HepG2 (cell line): ENCODE results near the gene ZNF37A. TPM values are rescaled to one million over a fixed set of nuclear protein-coding genes. Genes with fewer than 3 reads are reported as not detected.

Experiments used
- ETV6 ChIP-seq: sonication (generic); formaldehyde crosslinking; conservative IDR thresholded peaks from 2 replicates; pipeline ENCODE4 v1.4.0; 2020; ENCODE audit warnings: missing genetic modification reagents
- FOXO1 ChIP-seq: sonication (generic); formaldehyde crosslinking; IDR thresholded peaks from 2 replicates; pipeline ENCODE4 v1.4.0; 2020; ENCODE audit warnings: missing genetic modification reagents
- GATAD2A ChIP-seq: IDR thresholded peaks from 2 replicates; pipeline ENCODE4 v1.6.1; 2016
- HOXA5 ChIP-seq: sonication (generic); formaldehyde crosslinking; IDR thresholded peaks from 2 replicates; pipeline ENCODE4 v1.4.0; 2020; ENCODE audit warnings: missing genetic modification reagents
- KLF11 ChIP-seq: IDR thresholded peaks from 2 replicates; pipeline ENCODE4 v1.6.1; 2016; ENCODE audit warnings: missing compliant biosample characterization
- MIER3 ChIP-seq: IDR thresholded peaks from 2 replicates; pipeline ENCODE4 v1.6.1; 2016; ENCODE audit warnings: missing compliant biosample characterization, borderline replicate concordance
- NFE2L1 ChIP-seq: sonication (generic); formaldehyde crosslinking; IDR thresholded peaks from 2 replicates; pipeline ENCODE4 v1.4.0; 2020; ENCODE audit warnings: missing genetic modification reagents, mild to moderate bottlenecking, borderline replicate concordance
- RFX3 ChIP-seq: IDR thresholded peaks from 2 replicates; pipeline ENCODE4 v1.6.1; 2016; ENCODE audit warnings: missing biosample characterization, missing genetic modification reagents
- SMAD1 ChIP-seq: sonication (generic); formaldehyde crosslinking; IDR thresholded peaks from 2 replicates; pipeline ENCODE4 v1.4.0; 2020; ENCODE audit warnings: missing genetic modification reagents, low read depth, mild to moderate bottlenecking, borderline replicate concordance
- TBX2 ChIP-seq: sonication (generic); formaldehyde crosslinking; IDR thresholded peaks from 2 replicates; pipeline ENCODE4 v1.5.0; 2020; ENCODE audit warnings: missing genetic modification reagents, mild to moderate bottlenecking, borderline replicate concordance
- TCF12 ChIP-seq, 2 experiments: fragments of 450-650 bp in 1 of 2; sonication (generic) in 1 of 2; formaldehyde crosslinking in 1 of 2; IDR thresholded peaks; 2 replicates each; pipeline versions ENCODE4 v1.6.1 to v1.8.0; 2017 to 2022; ENCODE audit warnings: antibody characterized with exemption in 1 of 2, mild to moderate bottlenecking in 1 of 2, missing genetic modification reagents in 1 of 2, moderate library complexity in 1 of 2
- ZFAT ChIP-seq: sonication (generic); formaldehyde crosslinking; conservative IDR thresholded peaks from 2 replicates; pipeline ENCODE4 v1.8.1; 2023; ENCODE audit warnings: missing genetic modification reagents, inconsistent platforms
- ZFYVE20 ChIP-seq: sonication (generic); formaldehyde crosslinking; IDR thresholded peaks from 2 replicates; pipeline ENCODE4 v1.8.0; 2023; ENCODE audit warnings: low read depth, mild to moderate bottlenecking, moderate library complexity, missing genetic modification reagents, borderline replicate concordance
- ZNF205 ChIP-seq: IDR thresholded peaks from 2 replicates; pipeline ENCODE4 v1.6.1; 2018; ENCODE audit warnings: missing biosample characterization, missing genetic modification reagents
- ZNF256 ChIP-seq: sonication (generic); formaldehyde crosslinking; conservative IDR thresholded peaks from 2 replicates; pipeline ENCODE4 v1.4.0; 2020; ENCODE audit warnings: missing genetic modification reagents
- ZNF331 ChIP-seq: sonication (generic); formaldehyde crosslinking; IDR thresholded peaks from 2 replicates; pipeline ENCODE4 v1.4.0; 2020; ENCODE audit warnings: missing genetic modification reagents
- ZNF337 ChIP-seq: sonication (generic); formaldehyde crosslinking; IDR thresholded peaks from 2 replicates; pipeline ENCODE4 v1.5.1; 2020; ENCODE audit warnings: missing genetic modification reagents, low read depth, mild to moderate bottlenecking, borderline replicate concordance
- ZNF547 ChIP-seq: sonication (generic); formaldehyde crosslinking; IDR thresholded peaks from 2 replicates; pipeline ENCODE4 v1.5.1; 2020; ENCODE audit warnings: mild to moderate bottlenecking, missing genetic modification reagents
- ZNF572 ChIP-seq: sonication (generic); formaldehyde crosslinking; IDR thresholded peaks from 2 replicates; pipeline ENCODE4 v1.5.1; 2020; ENCODE audit warnings: mild to moderate bottlenecking, missing genetic modification reagents
- ZNF780A ChIP-seq: sonication (generic); formaldehyde crosslinking; IDR thresholded peaks from 2 replicates; pipeline ENCODE4 v1.8.0; 2022; ENCODE audit warnings: mild to moderate bottlenecking, missing genetic modification reagents, moderate library complexity
- ZNF790 ChIP-seq: sonication (generic); formaldehyde crosslinking; IDR thresholded peaks from 2 replicates; pipeline ENCODE4 v1.8.0; 2022; ENCODE audit warnings: missing genetic modification reagents, mild to moderate bottlenecking, borderline replicate concordance
- ZNF891 ChIP-seq: sonication (generic); formaldehyde crosslinking; IDR thresholded peaks from 2 replicates; pipeline ENCODE4 v1.5.0; 2020; ENCODE audit warnings: mild to moderate bottlenecking, missing genetic modification reagents
- ZSCAN9 ChIP-seq: IDR thresholded peaks from 2 replicates; pipeline ENCODE4 v1.6.1; 2016; ENCODE audit warnings: borderline replicate concordance
- polyA plus RNA-seq, 8 experiments: library from polyadenylated mRNA; depleted of rRNA in 3 of 8; stranded (reverse) in 7 of 8; unstranded in 1 of 8; fragments of >200 nt; fragmentation: Illumina TruSeq in 4 of 8; extraction: Trizol in 4 of 8; gene quantifications; 2 replicates each; pipeline versions ENCODE4 v1.2.1 to v1.2.3, GENCODE V29; 2011 to 2016; ENCODE audit warnings: low read depth in 4 of 8, missing spikeins in 1 of 8, mixed read lengths in 1 of 8; ENCODE audit not compliant: insufficient read depth in 1 of 8
- total RNA-seq, 5 experiments: library from RNA; depleted of rRNA; stranded (reverse); fragments of >200 nt; fragmentation: Illumina TruSeq; extraction: Trizol; gene quantifications; 2 replicates each; pipeline ENCODE4 v1.2.3, GENCODE V29; 2016; ENCODE audit warnings: low read depth in 1 of 5
- TF ChIP-seq, protein P1 (sequence below): sonication (generic); formaldehyde crosslinking; IDR thresholded peaks from 2 replicates; pipeline ENCODE4 v1.4.0; 2020; ENCODE audit warnings: missing genetic modification reagents; ENCODE audit errors: not compliant biosample characterization
- TF ChIP-seq, protein P2 (sequence below): fragments of 450-650 bp; IDR thresholded peaks from 2 replicates; pipeline ENCODE4 v1.6.1; 2017; ENCODE audit warnings: mild to moderate bottlenecking
- TF ChIP-seq, protein P3 (sequence below): sonication (generic); formaldehyde crosslinking; IDR thresholded peaks from 2 replicates; pipeline ENCODE4 v1.4.0; 2020; ENCODE audit warnings: mild to moderate bottlenecking, low read depth, missing genetic modification reagents

Gene ZNF37A
- total and polyA plus RNA-seq, 2 of the 13 experiments (the other 11 are each of a cell fraction or from before 2014, with no cell fraction given) = 8.0 to 12.6 TPM

DNA sequence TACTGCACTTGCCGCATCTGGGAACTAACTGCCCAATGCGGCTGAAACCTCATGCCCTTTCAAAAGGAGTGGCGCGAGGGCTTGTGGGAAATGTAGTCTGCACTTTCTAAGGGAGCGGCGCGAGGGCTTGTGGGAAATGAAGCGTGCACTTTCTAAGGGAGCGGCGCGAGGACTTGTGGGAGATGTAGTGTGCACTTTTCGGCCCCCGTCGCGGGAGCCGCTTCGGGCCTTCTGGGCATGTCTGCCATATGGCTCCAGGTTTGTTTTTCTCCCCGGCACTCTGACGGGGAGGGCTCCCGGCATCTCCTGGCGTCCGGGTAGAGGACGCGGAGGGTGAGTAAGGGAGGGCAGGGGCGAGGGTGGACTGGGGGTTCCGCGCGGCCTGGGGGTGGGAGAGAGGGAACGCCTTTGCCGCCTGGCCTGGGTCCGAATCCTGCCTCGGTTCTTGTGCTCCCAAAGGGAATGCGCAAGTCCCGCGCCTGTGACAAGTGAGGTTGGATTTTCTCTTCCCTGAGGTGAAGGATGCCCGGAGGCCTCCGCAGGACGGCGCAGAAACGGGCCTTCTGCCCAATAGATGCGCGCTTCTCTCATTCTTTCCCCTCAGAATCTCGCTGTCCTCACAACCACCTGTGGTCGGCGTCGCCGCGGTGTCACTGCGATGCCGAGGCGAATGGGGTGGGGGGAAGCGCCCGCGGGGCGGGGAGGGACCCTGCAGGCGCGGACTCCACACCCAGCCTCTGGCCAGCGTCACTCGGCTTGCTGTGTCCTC lies at the start of gene ZNF37A (continued):
- TF ChIP-seq, protein P1, sequence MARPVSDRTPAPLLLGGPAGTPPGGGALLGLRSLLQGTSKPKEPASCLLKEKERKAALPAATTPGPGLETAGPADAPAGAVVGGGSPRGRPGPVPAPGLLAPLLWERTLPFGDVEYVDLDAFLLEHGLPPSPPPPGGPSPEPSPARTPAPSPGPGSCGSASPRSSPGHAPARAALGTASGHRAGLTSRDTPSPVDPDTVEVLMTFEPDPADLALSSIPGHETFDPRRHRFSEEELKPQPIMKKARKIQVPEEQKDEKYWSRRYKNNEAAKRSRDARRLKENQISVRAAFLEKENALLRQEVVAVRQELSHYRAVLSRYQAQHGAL (CRISPR knock-in tag) = no peak
- peak; percentile 63; the same call in 1 of the 2 replicates for TF ChIP-seq ZNF572 (CRISPR knock-in tag)
- TF ChIP-seq, protein P2, sequence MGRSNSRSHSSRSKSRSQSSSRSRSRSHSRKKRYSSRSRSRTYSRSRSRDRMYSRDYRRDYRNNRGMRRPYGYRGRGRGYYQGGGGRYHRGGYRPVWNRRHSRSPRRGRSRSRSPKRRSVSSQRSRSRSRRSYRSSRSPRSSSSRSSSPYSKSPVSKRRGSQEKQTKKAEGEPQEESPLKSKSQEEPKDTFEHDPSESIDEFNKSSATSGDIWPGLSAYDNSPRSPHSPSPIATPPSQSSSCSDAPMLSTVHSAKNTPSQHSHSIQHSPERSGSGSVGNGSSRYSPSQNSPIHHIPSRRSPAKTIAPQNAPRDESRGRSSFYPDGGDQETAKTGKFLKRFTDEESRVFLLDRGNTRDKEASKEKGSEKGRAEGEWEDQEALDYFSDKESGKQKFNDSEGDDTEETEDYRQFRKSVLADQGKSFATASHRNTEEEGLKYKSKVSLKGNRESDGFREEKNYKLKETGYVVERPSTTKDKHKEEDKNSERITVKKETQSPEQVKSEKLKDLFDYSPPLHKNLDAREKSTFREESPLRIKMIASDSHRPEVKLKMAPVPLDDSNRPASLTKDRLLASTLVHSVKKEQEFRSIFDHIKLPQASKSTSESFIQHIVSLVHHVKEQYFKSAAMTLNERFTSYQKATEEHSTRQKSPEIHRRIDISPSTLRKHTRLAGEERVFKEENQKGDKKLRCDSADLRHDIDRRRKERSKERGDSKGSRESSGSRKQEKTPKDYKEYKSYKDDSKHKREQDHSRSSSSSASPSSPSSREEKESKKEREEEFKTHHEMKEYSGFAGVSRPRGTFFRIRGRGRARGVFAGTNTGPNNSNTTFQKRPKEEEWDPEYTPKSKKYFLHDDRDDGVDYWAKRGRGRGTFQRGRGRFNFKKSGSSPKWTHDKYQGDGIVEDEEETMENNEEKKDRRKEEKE = no peak
- TF ChIP-seq ZNF790 (CRISPR knock-in tag) = no peak
- TF ChIP-seq ZNF780A = no peak
- 0 out of 2 replicates have a peak, but pooled peaks have one; percentile 21 for TF ChIP-seq GATAD2A
- TF ChIP-seq ZFYVE20 (CRISPR knock-in tag) = no peak
- TF ChIP-seq HOXA5 = no peak
- TF ChIP-seq, protein P3, sequence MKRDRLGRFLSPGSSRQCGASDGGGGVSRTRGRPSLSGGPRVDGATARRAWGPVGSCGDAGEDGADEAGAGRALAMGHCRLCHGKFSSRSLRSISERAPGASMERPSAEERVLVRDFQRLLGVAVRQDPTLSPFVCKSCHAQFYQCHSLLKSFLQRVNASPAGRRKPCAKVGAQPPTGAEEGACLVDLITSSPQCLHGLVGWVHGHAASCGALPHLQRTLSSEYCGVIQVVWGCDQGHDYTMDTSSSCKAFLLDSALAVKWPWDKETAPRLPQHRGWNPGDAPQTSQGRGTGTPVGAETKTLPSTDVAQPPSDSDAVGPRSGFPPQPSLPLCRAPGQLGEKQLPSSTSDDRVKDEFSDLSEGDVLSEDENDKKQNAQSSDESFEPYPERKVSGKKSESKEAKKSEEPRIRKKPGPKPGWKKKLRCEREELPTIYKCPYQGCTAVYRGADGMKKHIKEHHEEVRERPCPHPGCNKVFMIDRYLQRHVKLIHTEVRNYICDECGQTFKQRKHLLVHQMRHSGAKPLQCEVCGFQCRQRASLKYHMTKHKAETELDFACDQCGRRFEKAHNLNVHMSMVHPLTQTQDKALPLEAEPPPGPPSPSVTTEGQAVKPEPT (CRISPR knock-in tag) = no peak
- no peak for TF ChIP-seq ZSCAN9
- peak; percentile 76 for TF ChIP-seq ZNF547 (CRISPR knock-in tag)
- peak; percentile 30; the same call in 1 of the 2 replicates for TF ChIP-seq KLF11 (CRISPR knock-in tag)
- TF ChIP-seq ZNF337 (CRISPR knock-in tag) = no peak
- no peak for TF ChIP-seq ZNF891
- TF ChIP-seq ZNF256 (CRISPR knock-in tag) = peak; percentile 13
- no peak for TF ChIP-seq NFE2L1 (CRISPR knock-in tag)
- 0 out of 2 replicates have a peak, but pooled peaks have one; percentile 18 for TF ChIP-seq ETV6 (CRISPR knock-in tag)
- no peak for TF ChIP-seq FOXO1 (CRISPR knock-in tag)
- TF ChIP-seq ZNF331 (CRISPR knock-in tag) = no peak
- TF ChIP-seq ZFAT (CRISPR knock-in tag) = no peak
- peak; percentile 77; the same call in 1 of the 2 replicates for TF ChIP-seq TBX2 (CRISPR knock-in tag)
- no peak for TF ChIP-seq SMAD1 (CRISPR knock-in tag)
- no peak for TF ChIP-seq RFX3 (CRISPR knock-in tag)
- no peak for TF ChIP-seq MIER3 (CRISPR knock-in tag)
- no peak for TF ChIP-seq TCF12 (IDR thresholded peaks at IDR 0.05)
- no peak for TF ChIP-seq TCF12 (CRISPR knock-in tag; IDR thresholded peaks at IDR 0.05)
- TF ChIP-seq ZNF205 (CRISPR knock-in tag) = no peak
